Measurements from ENCODE around the gene GLB1L2. TPM values are rescaled to one million over a fixed set of nuclear protein-coding genes. Genes with fewer than 3 reads are reported as not detected.
A peak's percentile ranks its signal among the peaks of the same experiment; 100 is the strongest.

GLB1L2 gene
- total RNA-seq, 1 donor from 2014 or later: 11.9 TPM

GRCh38 chr11:134413043-134413825 is 81.4 kb downstream of the GLB1L2 start:
- H3K27ac Mint-ChIP-seq: peak overlapping the region; percentile 44
- DNase-seq (ENCODE audit: low spot score, unreplicated experiment): no peak
- no peak for TF ChIP-seq CTCF (IDR thresholded peaks at IDR 0.05; ENCODE audit: unreplicated experiment)
- H3K4me1 Mint-ChIP-seq (ENCODE audit: low read depth): no peaks in the 10 kb centered on the region
- H3K27me3 Mint-ChIP-seq: peaks cover 76% of the 10 kb centered on the region
- no peaks in the 10 kb centered on the region for H3K9me3 Mint-ChIP-seq (ENCODE audit: low read depth)
- H3K36me3 Mint-ChIP-seq (ENCODE audit: insufficient read depth): no peaks in the 10 kb centered on the region
- H3K4me3 Mint-ChIP-seq (ENCODE audit: low read depth): peak overlapping the region; percentile 65

GRCh38 chr11:134413826-134414731 is 82.3 kb downstream of the GLB1L2 start:
- Mint-ChIP-seq H3K27me3 (peaks cover 75% of the 10 kb centered on the region), H3K4me3 (ENCODE audit: low read depth) (peak overlapping the region; percentile 65), H3K36me3 (ENCODE audit: insufficient read depth) (no peaks in the 10 kb centered on the region), H3K27ac (peak overlapping the region; percentile 44), H3K9me3 (ENCODE audit: low read depth) (no peaks in the 10 kb centered on the region), H3K4me1 (ENCODE audit: low read depth) (no peaks in the 10 kb centered on the region)
- DNase-seq (ENCODE audit: low spot score, unreplicated experiment): no peak
- TF ChIP-seq CTCF (IDR thresholded peaks at IDR 0.05; ENCODE audit: unreplicated experiment): no peak

GRCh38 chr11:134414766-134415765 is 83.3 kb downstream of the GLB1L2 start:
- H3K9me3 Mint-ChIP-seq (ENCODE audit: low read depth): no peaks in the 10 kb centered on the region
- DNase-seq (ENCODE audit: low spot score, unreplicated experiment): no peak
- no peak overlapping the region for H3K27ac Mint-ChIP-seq
- peaks cover 65% of the 10 kb centered on the region for H3K27me3 Mint-ChIP-seq
- no peaks in the 10 kb centered on the region for H3K4me1 Mint-ChIP-seq (ENCODE audit: low read depth)
- H3K36me3 Mint-ChIP-seq (ENCODE audit: insufficient read depth): no peaks in the 10 kb centered on the region
- TF ChIP-seq CTCF (IDR thresholded peaks at IDR 0.05; ENCODE audit: unreplicated experiment): no peak
- no peak overlapping the region for H3K4me3 Mint-ChIP-seq (ENCODE audit: low read depth)

GRCh38 chr11:134416726-134417125 is 84.9 kb downstream of the GLB1L2 start:
- H3K27me3 Mint-ChIP-seq: peaks cover 50% of the 10 kb centered on the region
- TF ChIP-seq CTCF (IDR thresholded peaks at IDR 0.05; ENCODE audit: unreplicated experiment): no peak
- no peak overlapping the region for H3K27ac Mint-ChIP-seq
- no peaks in the 10 kb centered on the region for H3K9me3 Mint-ChIP-seq (ENCODE audit: low read depth)
- no peaks in the 10 kb centered on the region for H3K4me1 Mint-ChIP-seq (ENCODE audit: low read depth)
- no peak overlapping the region for H3K4me3 Mint-ChIP-seq (ENCODE audit: low read depth)
- DNase-seq (ENCODE audit: low spot score, unreplicated experiment): no peak
- H3K36me3 Mint-ChIP-seq (ENCODE audit: insufficient read depth): no peaks in the 10 kb centered on the region

Measured in progenitor cell of endocrine pancreas (in vitro differentiated cells).